COLO668 (cell line): ENCODE data around the gene SHPK.

Source experiments
- DNase-seq: peaks from one replicate; lab custom pipeline; 2025; ENCODE audit not compliant: unreplicated experiment; lab: John Stamatoyannopoulos, UW

The SHPK gene, protein sequence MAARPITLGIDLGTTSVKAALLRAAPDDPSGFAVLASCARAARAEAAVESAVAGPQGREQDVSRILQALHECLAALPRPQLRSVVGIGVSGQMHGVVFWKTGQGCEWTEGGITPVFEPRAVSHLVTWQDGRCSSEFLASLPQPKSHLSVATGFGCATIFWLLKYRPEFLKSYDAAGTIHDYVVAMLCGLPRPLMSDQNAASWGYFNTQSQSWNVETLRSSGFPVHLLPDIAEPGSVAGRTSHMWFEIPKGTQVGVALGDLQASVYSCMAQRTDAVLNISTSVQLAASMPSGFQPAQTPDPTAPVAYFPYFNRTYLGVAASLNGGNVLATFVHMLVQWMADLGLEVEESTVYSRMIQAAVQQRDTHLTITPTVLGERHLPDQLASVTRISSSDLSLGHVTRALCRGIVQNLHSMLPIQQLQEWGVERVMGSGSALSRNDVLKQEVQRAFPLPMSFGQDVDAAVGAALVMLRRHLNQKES

DNA sequence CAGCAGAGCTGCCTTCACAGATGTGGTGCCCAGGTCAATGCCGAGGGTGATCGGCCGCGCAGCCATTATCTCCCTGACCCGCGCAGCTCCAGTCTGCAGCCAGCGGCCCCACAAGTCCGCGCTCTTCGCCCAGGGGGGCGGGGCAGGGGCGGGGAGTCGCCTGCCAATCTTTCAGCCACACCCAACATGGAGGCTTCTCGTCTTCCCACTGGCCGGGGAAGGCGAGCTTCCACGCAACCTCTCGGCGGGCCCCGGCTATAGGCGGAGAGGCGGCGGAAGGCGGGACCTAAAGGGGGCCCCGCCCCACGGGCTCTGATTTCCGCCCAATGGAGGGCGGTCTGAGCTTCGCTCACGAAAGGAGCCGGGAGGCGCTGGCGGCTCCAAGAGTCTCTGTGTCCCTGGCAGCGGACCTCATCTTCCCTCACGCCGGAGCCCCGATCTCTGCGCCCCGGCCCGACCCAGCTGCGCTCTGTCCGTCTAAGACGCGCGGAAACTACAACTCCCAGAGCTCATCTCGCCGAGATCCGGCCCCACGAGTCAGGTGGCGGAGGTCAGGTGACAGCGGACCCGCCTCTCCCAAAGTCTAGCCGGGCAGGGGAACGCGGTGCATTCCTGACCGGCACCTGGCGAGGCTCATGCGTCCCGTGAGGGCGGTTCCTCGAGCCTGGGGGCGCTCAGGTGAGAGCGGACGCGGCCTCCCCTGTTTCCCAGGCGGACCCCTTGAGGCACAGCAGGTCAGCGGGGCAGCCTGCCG, at the start of gene SHPK, which contains the start of gene CTNS:
TSS of gene SHPK (minus strand) at position 97 of the 754 bp plus-strand sequence. CDS start at position 66, 31 bp downstream.
TSS of gene CTNS (plus strand) at position 607 of the 754 bp plus-strand sequence. CDS start 3,447 bp downstream, outside the sequence.
- peak; percentile 93 for DNase-seq

GRCh38 chr17:3685174-3685573, 49.1 kb upstream of the SHPK start:
- no peak for DNase-seq

GRCh38 chr17:3683054-3683511, 47.0 kb upstream of the SHPK start:
- peak; percentile 3 for DNase-seq

DNA sequence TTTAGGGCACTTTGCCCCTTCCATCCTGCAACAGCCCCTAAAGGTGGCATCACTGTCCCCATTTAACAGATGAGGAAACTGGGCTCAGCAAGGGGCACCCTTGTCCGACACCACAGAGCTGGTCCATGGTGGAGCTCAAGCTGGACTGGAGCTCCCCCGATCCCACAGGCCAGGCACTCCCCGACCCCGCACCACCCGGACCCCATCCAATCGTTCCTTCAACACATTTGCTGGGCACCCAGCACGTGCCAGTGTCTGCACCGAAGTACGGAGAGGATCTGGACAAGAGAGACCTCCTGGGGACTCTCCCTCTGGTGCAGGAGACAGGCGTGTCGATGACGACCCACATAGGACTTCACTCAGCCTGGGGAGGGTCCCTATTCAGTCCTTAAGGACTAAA, 46.0 kb upstream of the SHPK start:
- no peak for DNase-seq

GRCh38 chr17:3681565-3681964, 45.5 kb upstream of the SHPK start:
- DNase-seq, result no peak

- no peak for DNase-seq
Observed at GRCh38 chr17:3681057-3681456, 45.0 kb upstream of the SHPK start.

DNA sequence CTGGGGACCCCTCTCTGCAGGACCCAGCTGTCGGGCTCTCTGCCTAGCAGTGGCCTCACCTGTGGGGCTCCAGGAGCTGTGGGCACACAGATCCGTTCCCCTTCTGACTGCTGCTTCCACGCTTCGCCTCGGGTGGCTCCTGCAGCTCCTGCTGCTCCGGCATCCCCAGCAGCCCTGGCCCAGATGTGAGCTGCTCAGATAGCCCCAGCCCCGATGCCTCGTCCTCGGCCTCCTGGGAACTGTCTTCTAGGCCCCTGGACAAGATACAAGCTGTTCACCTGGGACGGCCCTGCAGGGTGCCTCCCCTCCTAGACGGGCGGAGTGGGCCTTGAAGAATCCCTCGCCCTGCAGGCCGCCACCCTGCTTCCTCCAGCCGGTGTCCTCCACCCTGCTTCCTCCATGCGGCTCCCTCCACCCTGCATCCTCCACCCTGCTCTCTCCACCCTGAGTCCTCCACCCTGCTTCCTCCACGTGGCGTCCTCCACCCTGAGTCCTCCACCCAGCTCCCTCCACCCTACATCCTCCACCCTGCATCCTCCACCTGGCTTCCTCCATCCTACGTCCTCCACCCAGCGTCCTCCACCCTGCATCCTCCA, 43.6 kb upstream of the SHPK start:
- DNase-seq, result no peak

GRCh38 chr17:3678821-3679530, 42.9 kb upstream of the SHPK start:
- DNase-seq, result no peak

- peak; percentile 15 for DNase-seq
Observed at GRCh38 chr17:3678095-3678820, 42.2 kb upstream of the SHPK start.

- no peak for DNase-seq
Observed at GRCh38 chr17:3675886-3676285, 39.8 kb upstream of the SHPK start.

GRCh38 chr17:3672571-3672970, 36.5 kb upstream of the SHPK start:
- DNase-seq, result no peak

- no peak for DNase-seq
Observed at GRCh38 chr17:3669548-3669947, 33.5 kb upstream of the SHPK start.

DNA sequence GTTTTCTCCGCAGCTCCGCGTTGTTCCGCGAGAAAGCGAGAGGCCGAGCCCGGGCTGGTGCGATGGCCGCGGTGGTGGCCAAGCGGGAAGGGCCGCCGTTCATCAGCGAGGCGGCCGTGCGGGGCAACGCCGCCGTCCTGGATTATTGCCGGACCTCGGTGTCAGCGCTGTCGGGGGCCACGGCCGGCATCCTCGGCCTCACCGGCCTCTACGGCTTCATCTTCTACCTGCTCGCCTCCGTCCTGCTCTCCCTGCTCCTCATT, 33.0 kb upstream of the SHPK start:
- no peak for DNase-seq

DNA sequence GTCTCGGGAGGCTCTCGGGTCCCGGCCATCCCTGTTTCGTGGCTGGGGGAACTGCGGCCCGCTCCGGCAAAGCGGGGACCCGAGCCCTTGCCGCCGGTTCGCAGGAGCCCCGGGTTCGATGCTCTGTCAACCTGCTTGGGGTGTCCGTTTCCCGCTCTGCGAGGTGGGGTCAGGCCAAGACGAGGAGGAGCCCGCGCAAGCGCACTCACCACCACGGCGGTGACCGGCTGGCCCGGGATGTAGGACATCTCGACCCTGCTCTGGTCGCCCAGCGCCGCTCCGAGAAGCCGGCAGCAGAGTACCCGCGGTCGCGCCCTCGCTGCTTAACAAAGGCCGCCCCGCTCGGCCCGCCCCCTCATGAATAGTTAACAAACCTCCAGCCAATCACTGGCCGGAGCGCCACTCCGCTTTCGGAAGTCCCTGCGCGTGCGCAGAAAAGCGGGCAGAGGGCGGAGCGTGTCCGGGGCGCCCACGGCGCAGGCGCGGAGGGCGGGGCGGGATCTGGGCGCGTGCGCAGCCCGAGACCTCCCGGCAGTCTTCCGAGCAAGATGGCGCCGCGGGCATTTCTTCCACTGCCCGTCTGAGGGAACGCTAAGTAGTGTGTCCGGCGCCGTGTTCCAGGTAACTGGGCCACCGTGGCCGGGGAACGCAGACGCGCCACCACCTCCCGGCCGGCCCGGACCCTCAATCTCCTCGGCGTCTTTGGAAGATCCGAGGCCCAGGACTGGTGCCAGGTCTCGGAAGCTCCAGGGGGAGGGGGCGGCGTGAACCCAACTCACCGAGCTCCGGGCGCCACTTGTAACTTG, 32.4 kb upstream of the SHPK start, which contains the start of the genes EMC6 and TAX1BP3:
TSS of gene EMC6 (plus strand) at position 534 of the 806 bp plus-strand sequence. CDS start 335 bp downstream, outside the sequence.
TSS of gene TAX1BP3 (minus strand) at position 300 of the 806 bp plus-strand sequence. CDS start at position 248, 52 bp downstream.
- DNase-seq, result peak; percentile 97

DNA sequence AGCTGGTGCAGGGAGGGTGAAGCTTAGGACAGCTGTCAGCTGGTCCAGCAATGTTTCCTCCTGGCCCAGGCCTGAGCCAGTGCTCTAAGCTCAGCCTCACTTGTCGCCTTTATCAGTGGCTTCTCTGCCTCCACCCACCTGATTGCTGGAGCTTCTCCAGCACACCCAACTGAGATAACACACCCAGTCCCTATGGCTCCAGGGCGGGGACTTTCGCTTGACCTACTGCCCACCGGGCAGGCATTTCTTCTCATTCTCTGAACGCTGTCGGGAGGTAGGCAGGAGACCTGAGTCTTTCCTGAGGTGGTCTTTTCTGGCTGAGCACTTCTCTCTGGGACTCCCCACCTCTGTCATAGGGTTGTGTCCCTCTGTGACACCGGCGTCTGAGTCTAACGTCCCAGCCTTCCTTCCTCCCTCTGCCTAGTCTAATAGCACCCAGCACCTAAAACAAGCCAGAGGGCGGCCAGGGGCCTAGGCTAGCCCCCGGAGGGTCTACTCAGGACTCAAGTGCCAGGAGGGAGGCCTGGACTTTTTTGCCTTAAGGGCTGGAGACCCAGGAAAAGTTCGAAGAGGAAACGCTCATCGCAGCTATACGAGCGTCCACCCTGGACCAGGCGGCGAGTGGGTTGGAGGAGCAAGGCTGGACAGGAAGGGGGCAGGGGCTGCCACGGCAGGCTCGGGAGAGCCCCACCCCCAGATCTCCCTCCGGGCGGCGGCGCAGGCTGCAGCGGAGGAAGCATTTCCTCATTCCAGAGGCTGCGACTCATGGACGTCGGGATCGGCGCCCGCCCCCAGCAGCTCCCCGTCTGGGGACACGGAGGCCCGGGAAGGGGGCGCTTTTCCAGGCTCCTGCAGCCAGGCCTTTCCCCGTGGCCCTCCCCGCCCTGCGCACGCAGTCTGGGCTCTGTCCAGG, 31.6 kb upstream of the SHPK start:
- peak; percentile 70 for DNase-seq

- no peak for DNase-seq
Observed at GRCh38 chr17:3666516-3666915, 30.5 kb upstream of the SHPK start.

DNA sequence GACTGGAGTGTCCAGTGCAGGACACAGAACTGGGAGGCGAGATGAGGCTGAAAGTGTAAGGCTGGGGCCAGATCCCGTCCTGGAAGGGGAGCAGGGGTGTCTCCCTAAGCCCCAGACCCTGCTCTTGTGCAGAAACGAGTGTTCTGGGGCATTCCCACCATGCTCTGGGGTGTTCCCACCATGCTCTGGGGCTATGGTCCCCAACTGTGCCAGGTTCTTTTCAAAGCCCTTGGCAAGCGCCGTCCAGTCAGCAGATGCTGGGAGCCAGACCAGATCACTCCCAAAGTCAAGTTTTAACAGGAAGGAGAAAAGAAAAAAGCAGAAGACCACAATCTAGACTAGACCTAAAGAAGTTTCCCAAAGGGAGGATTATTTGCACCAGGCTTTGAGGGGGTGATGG, 29.8 kb upstream of the SHPK start:
- no peak for DNase-seq
